PC-9 (cell line): Measurements from ENCODE around the gene SLC4A4. TPM values are rescaled to one million over a fixed set of nuclear protein-coding genes. Genes with fewer than 3 reads are reported as not detected.

Source experiments
- BruUV-seq: library from RNA; stranded (reverse); fragments of 400-500 nt; replicated peaks from 2 replicates; lab custom pipeline; 2021; lab: Mats Ljungman, UMichigan
- CTCF ChIA-PET: fragments of 300-600 bp; sonication (Branson Sonifier 250); formaldehyde crosslinking; loops from one replicate; lab custom pipeline; 2022; ENCODE audit warnings: antibody characterized with exemption; lab: Charles Lee
- POLR2A ChIA-PET: fragments of 300-600 bp; sonication (Branson Sonifier 250); formaldehyde crosslinking; loops from one replicate; lab custom pipeline; 2022; ENCODE audit warnings: antibody characterized with exemption; ENCODE audit not compliant: unreplicated experiment; lab: Charles Lee
- DNase-seq, 2 experiments: peaks; one replicate each; pipeline versions ENCODE4 v3.0.0 to v3.0.0-alpha.2; 2015 to 2022; ENCODE audit warnings: mixed read lengths in 1 of 2
- H2AFZ ChIP-seq: fragments of 200-600 bp; sonication (generic); 2 replicates; pipeline ENCODE4 v1.8.1; 2017; ENCODE audit warnings: antibody characterized with exemption
- H3F3A ChIP-seq: fragments of 200-600 bp; sonication (generic); 2 replicates; pipeline ENCODE4 v1.8.1; 2017; ENCODE audit warnings: antibody characterized with exemption, mild to moderate bottlenecking, low read depth; ENCODE audit not compliant: insufficient read depth
- H3K27ac ChIP-seq: fragments of 200-600 bp; sonication (generic); 2 replicates; pipeline ENCODE4 v1.6.1; 2016; ENCODE audit warnings: mixed run types
- H3K27me3 ChIP-seq: fragments of 200-600 bp; sonication (generic); 2 replicates; pipeline ENCODE4 v1.6.1; 2016; ENCODE audit warnings: low read depth, mixed run types; ENCODE audit not compliant: insufficient read depth
- H3K36me3 ChIP-seq: fragments of 200-600 bp; sonication (generic); 2 replicates; pipeline ENCODE4 v1.6.1; 2016; ENCODE audit warnings: low read depth, mixed run types
- H3K4me1 ChIP-seq: fragments of 200-600 bp; sonication (generic); replicated peaks from 2 replicates; pipeline ENCODE4 v1.6.1; 2016; ENCODE audit warnings: mixed run types; ENCODE audit not compliant: insufficient read depth
- H3K4me2 ChIP-seq: fragments of 200-600 bp; sonication (generic); 2 replicates; pipeline ENCODE4 v1.6.1; 2017; ENCODE audit warnings: mixed run types
- H3K4me3 ChIP-seq: fragments of 200-600 bp; sonication (generic); 2 replicates; pipeline ENCODE4 v1.6.1; 2016; ENCODE audit warnings: mixed run types
- H3K79me2 ChIP-seq: fragments of 200-600 bp; sonication (generic); 2 replicates; pipeline ENCODE4 v1.6.1; 2017; ENCODE audit warnings: low read depth, mixed run types
- H3K9me2 ChIP-seq: fragments of 200-600 bp; sonication (generic); 2 replicates; pipeline ENCODE4 v1.8.1; 2017; ENCODE audit warnings: mild to moderate bottlenecking; ENCODE audit not compliant: insufficient read depth
- H3K9me3 ChIP-seq: fragments of 200-600 bp; sonication (generic); 2 replicates; pipeline ENCODE4 v1.8.1; 2016; ENCODE audit warnings: low read depth; ENCODE audit not compliant: insufficient read depth
- H4K20me1 ChIP-seq: fragments of 200-600 bp; sonication (generic); 2 replicates; pipeline ENCODE4 v1.8.1; 2017; ENCODE audit not compliant: insufficient read depth
- CTCF ChIP-seq: fragments of 200-600 bp; sonication (generic); conservative IDR thresholded peaks from 2 replicates; pipeline ENCODE4 v1.6.1; 2017; ENCODE audit warnings: mixed run types, antibody characterized with exemption, mild to moderate bottlenecking, moderate library complexity
- EZH2 ChIP-seq: fragments of 200-600 bp; sonication (generic); IDR thresholded peaks from 2 replicates; pipeline ENCODE4 v1.8.0; 2017; ENCODE audit warnings: antibody characterized with exemption, low read depth
- intact Hi-C: fragments of 100-400 bp; cut with micrococcal nuclease; formaldehyde crosslinking; loops from one replicate; pipeline ENCODE4 v1.10.0; 2022; ENCODE audit not compliant: unreplicated experiment
- total RNA-seq: library from RNA; stranded (reverse); gene quantifications from 2 replicates; pipeline ENCODE4 v1.2.3, GENCODE V29; 2021

The SLC4A4 gene
- total RNA-seq, 1 experiment from 2014 or later = 0.44 TPM

- no peaks in the 10 kb centered on the region for H3K9me3 ChIP-seq
- no peaks in the 10 kb centered on the region for H3F3A ChIP-seq
- DNase-seq = no peak
- POLR2A ChIA-PET = no interaction called here
- CTCF ChIA-PET = no interaction called here
- no peak overlapping the region for H3K4me2 ChIP-seq
- H3K9me2 ChIP-seq = no peaks in the 10 kb centered on the region
- H3K36me3 ChIP-seq = no peaks in the 10 kb centered on the region
- H3K4me1 ChIP-seq = no peaks in the 10 kb centered on the region
- H4K20me1 ChIP-seq = no peaks in the 10 kb centered on the region
- no peak overlapping the region for H3K27ac ChIP-seq
- TF ChIP-seq EZH2 (no peak), CTCF (no peak)
- H3K27me3 ChIP-seq = no peaks in the 10 kb centered on the region
- no peaks in the 10 kb centered on the region for H3K79me2 ChIP-seq
- intact Hi-C loops = no loop called here
- H3K4me3 ChIP-seq = no peak overlapping the region
- no TSS peak for BruUV-seq
- no peak overlapping the region for H2AFZ ChIP-seq
Measured at GRCh38 chr4:71296945-71297344, 41.9 kb upstream of the SLC4A4 start.

- no peak for DNase-seq
- H3K27me3 ChIP-seq = no peaks in the 10 kb centered on the region
Measured at GRCh38 chr4:71300362-71300761, 38.5 kb upstream of the SLC4A4 start.

GRCh38 chr4:71300964-71301363, 37.9 kb upstream of the SLC4A4 start:
- Histone ChIP-seq H4K20me1 (no peaks in the 10 kb centered on the region), H3K27ac (no peak overlapping the region), H3K36me3 (no peaks in the 10 kb centered on the region), H3K79me2 (no peaks in the 10 kb centered on the region), H2AFZ (no peak overlapping the region), H3K4me2 (no peak overlapping the region), H3K4me1 (no peaks in the 10 kb centered on the region), H3F3A (no peaks in the 10 kb centered on the region), H3K27me3 (no peaks in the 10 kb centered on the region), H3K9me3 (no peaks in the 10 kb centered on the region), H3K4me3 (no peak overlapping the region), H3K9me2 (no peaks in the 10 kb centered on the region)
- TF ChIP-seq EZH2 (no peak), CTCF (no peak)
- BruUV-seq = no TSS peak
- no peak for DNase-seq
- ChIA-PET POLR2A (no interaction called here), CTCF (no interaction called here)
- intact Hi-C loops = no loop called here

More at GRCh38 chr4:71300362-71300761, 38.5 kb upstream of the SLC4A4 start:
- TF ChIP-seq CTCF (no peak), EZH2 (no peak)
- POLR2A ChIA-PET = no interaction called here
- Histone ChIP-seq H3K27ac (no peak overlapping the region), H3K36me3 (no peaks in the 10 kb centered on the region), H3K9me2 (no peaks in the 10 kb centered on the region), H3K4me2 (no peak overlapping the region), H3F3A (no peaks in the 10 kb centered on the region), H3K9me3 (no peaks in the 10 kb centered on the region), H3K4me3 (no peak overlapping the region), H4K20me1 (no peaks in the 10 kb centered on the region), H2AFZ (no peak overlapping the region), H3K79me2 (no peaks in the 10 kb centered on the region), H3K4me1 (no peaks in the 10 kb centered on the region)
- intact Hi-C loops = no loop called here
- BruUV-seq = no TSS peak
- CTCF ChIA-PET = no interaction called here
